22Rv1 (cell line): ENCODE data around the gene CCDC146.

Experiments
- H3K27ac ChIP-seq: fragments of 450-650 bp; 2 replicates; pipeline ENCODE4 v1.5.1; 2017
- CTCF ChIP-seq: fragments of 450-650 bp; IDR thresholded peaks from 2 replicates; pipeline ENCODE4 v1.5.1; 2017; ENCODE audit warnings: mild to moderate bottlenecking
- ZFX ChIP-seq: fragments of 450-650 bp; IDR thresholded peaks from 2 replicates; pipeline ENCODE4 v1.6.1; 2017; ENCODE audit warnings: antibody characterized with exemption, borderline replicate concordance

The CCDC146 gene

GRCh38 chr7:77232467-77232866 lies 110.1 kb downstream of the CCDC146 start:
- H3K27ac ChIP-seq = no peak overlapping the region

GRCh38 chr7:77235276-77235675 lies 112.9 kb downstream of the CCDC146 start:
- TF ChIP-seq ZFX (no peak), CTCF (no peak)
- H3K27ac ChIP-seq = no peak overlapping the region

More at GRCh38 chr7:77232467-77232866, 110.1 kb downstream of the CCDC146 start:
- no peak for TF ChIP-seq ZFX
- no peak for TF ChIP-seq CTCF

GRCh38 chr7:77238703-77239136 lies 116.3 kb downstream of the CCDC146 start:
- H3K27ac ChIP-seq = no peak overlapping the region
- no peak for TF ChIP-seq CTCF
- TF ChIP-seq ZFX = no peak

GRCh38 chr7:77239471-77239870 lies 117.1 kb downstream of the CCDC146 start:
- no peak overlapping the region for H3K27ac ChIP-seq
- TF ChIP-seq ZFX = no peak
- TF ChIP-seq CTCF = no peak

GRCh38 chr7:77242068-77242467 lies 119.7 kb downstream of the CCDC146 start:
- TF ChIP-seq ZFX (no peak), CTCF (no peak)
- no peak overlapping the region for H3K27ac ChIP-seq

- no peak overlapping the region for H3K27ac ChIP-seq
- TF ChIP-seq ZFX = no peak
- TF ChIP-seq CTCF = no peak
Measured at GRCh38 chr7:77242554-77242953, 120.1 kb downstream of the CCDC146 start.

GRCh38 chr7:77244222-77244934 lies 122.0 kb downstream of the CCDC146 start:
- TF ChIP-seq ZFX = no peak
- TF ChIP-seq CTCF = no peak
- H3K27ac ChIP-seq = no peak overlapping the region
